H1 (cell line): ENCODE measurements around the gene SKAP1. TPM values are rescaled to one million over a fixed set of nuclear protein-coding genes. Genes with fewer than 3 reads are reported as not detected.

Experiments used
- CTCF ChIA-PET: fragments of 300-600 bp; sonication (Branson Sonifier 250); formaldehyde crosslinking; loops from one replicate; lab custom pipeline; 2021; ENCODE audit not compliant: partially characterized antibody; lab: Charles Lee
- POLR2A ChIA-PET: fragments of 300-600 bp; sonication (Branson Sonifier 250); formaldehyde crosslinking; loops from one replicate; lab custom pipeline; 2021; ENCODE audit warnings: inconsistent platforms; ENCODE audit not compliant: partially characterized antibody; lab: Charles Lee
- DNase-seq, 2 experiments: peaks; one replicate each; pipeline versions ENCODE4 v3.0.0 to v3.0.0-alpha.2; 2010 to 2022; ENCODE audit warnings: low spot score in 2 of 2, low read depth in 1 of 2, mixed read lengths in 1 of 2
- FAIRE-seq: peaks from 2 replicates; lab custom pipeline; 2011; peaks lifted over from hg19 to GRCh38; lab: Jason Lieb, UNC
- H2AFZ ChIP-seq: 2 replicates; pipeline ENCODE4 v1.8.1; 2012; ENCODE audit warnings: low read length, inconsistent platforms
- H2AK5ac ChIP-seq: 2 replicates; pipeline ENCODE4 v1.6.1; 2013; ENCODE audit warnings: low read depth, low read length
- H2BK120ac ChIP-seq: replicated peaks from 2 replicates; pipeline ENCODE3; 2013; ENCODE audit warnings: low read depth, low read length, inconsistent platforms
- H2BK12ac ChIP-seq: 2 replicates; pipeline ENCODE4 v1.6.1; 2013; ENCODE audit warnings: low read depth, low read length
- H2BK15ac ChIP-seq: 2 replicates; pipeline ENCODE4 v1.6.1; 2013; ENCODE audit warnings: low read length
- H2BK20ac ChIP-seq: 2 replicates; pipeline ENCODE4 v1.6.1; 2013; ENCODE audit warnings: low read length
- H2BK5ac ChIP-seq: 2 replicates; pipeline ENCODE4 v1.6.1; 2013; ENCODE audit warnings: low read depth, low read length
- H3K14ac ChIP-seq: 2 replicates; pipeline ENCODE4 v1.6.1; 2013; ENCODE audit warnings: inconsistent platforms; ENCODE audit not compliant: insufficient read length
- H3K18ac ChIP-seq: 2 replicates; pipeline ENCODE4 v1.6.1; 2013; ENCODE audit warnings: low read length; ENCODE audit errors: extremely low read depth
- H3K23ac ChIP-seq: 2 replicates; pipeline ENCODE4 v1.6.1; 2013; ENCODE audit warnings: inconsistent platforms; ENCODE audit not compliant: insufficient read length
- H3K23me2 ChIP-seq: 2 replicates; pipeline ENCODE4 v1.6.1; 2013; ENCODE audit warnings: low read depth, low read length
- H3K27ac ChIP-seq: 2 replicates; pipeline ENCODE4 v1.6.1; 2011; ENCODE audit warnings: low read depth, low read length, inconsistent platforms
- H3K27me3 ChIP-seq, 4 experiments: replicated peaks in 1 of 4; 1 replicate in 1 of 4; 2 replicates in 3 of 4; pipeline versions ENCODE4 v1.6.1 to v1.8.1; 2011 to 2013; ENCODE audit warnings: low read length in 3 of 4, mild to moderate bottlenecking in 3 of 4, inconsistent platforms in 2 of 4, mixed read lengths in 2 of 4, moderate library complexity in 1 of 4; ENCODE audit not compliant: control insufficient read depth in 3 of 4, insufficient read depth in 3 of 4; ENCODE audit errors: extremely low read depth in 1 of 4
- H3K36me3 ChIP-seq, 4 experiments: 2 replicates each; pipeline versions ENCODE4 v1.6.1 to v1.8.1; 2011 to 2013; ENCODE audit warnings: mild to moderate bottlenecking in 4 of 4, low read length in 3 of 4, moderate library complexity in 2 of 4, control low read depth in 1 of 4, inconsistent platforms in 1 of 4; ENCODE audit not compliant: insufficient read depth in 4 of 4, control insufficient read depth in 2 of 4
- H3K4ac ChIP-seq: replicated peaks from 2 replicates; pipeline ENCODE3; 2013; ENCODE audit warnings: low read length, low read depth, mixed read lengths, inconsistent platforms; ENCODE audit not compliant: insufficient read length
- H3K4me1 ChIP-seq, 4 experiments: replicated peaks in 1 of 4; 1 replicate in 1 of 4; 2 replicates in 3 of 4; pipeline versions ENCODE4 v1.6.1 to v1.8.1; 2011 to 2013; ENCODE audit warnings: low read length in 3 of 4, inconsistent platforms in 2 of 4, mixed read lengths in 1 of 4; ENCODE audit not compliant: insufficient read depth in 4 of 4, control insufficient read depth in 3 of 4
- H3K4me2 ChIP-seq, 2 experiments: 2 replicates each; pipeline versions ENCODE4 v1.6.1 to v1.8.1; 2011 to 2013; ENCODE audit warnings: low read depth in 2 of 2, low read length in 2 of 2, control low read depth in 1 of 2, inconsistent platforms in 1 of 2, mild to moderate bottlenecking in 1 of 2; ENCODE audit not compliant: insufficient read depth in 1 of 2
- H3K4me3 ChIP-seq, 4 experiments: fragments of 200-600, 300-600 bp in 1 of 4; sonication (generic), shearing (Covaris generic), sonication (Bioruptor Twin) in 1 of 4; 2 replicates each; pipeline versions ENCODE4 v1.5.1 to v1.8.1; 2011 to 2016; ENCODE audit warnings: low read length in 4 of 4, low read depth in 3 of 4, control low read depth in 2 of 4, inconsistent platforms in 2 of 4, mild to moderate bottlenecking in 2 of 4, mixed read lengths in 1 of 4, moderate library complexity in 1 of 4; ENCODE audit not compliant: insufficient read depth in 2 of 4; ENCODE audit errors: extremely low read depth in 1 of 4
- H3K56ac ChIP-seq: replicated peaks from 2 replicates; pipeline ENCODE3; 2013; ENCODE audit warnings: low read depth, mild to moderate bottlenecking, mixed read lengths, low read length, inconsistent platforms; ENCODE audit not compliant: insufficient read length
- H3K79me1 ChIP-seq: 2 replicates; pipeline ENCODE4 v1.6.1; 2013; ENCODE audit warnings: low read depth, low read length, control low read depth
- H3K79me2 ChIP-seq, 2 experiments: 2 replicates each; pipeline versions ENCODE4 v1.6.1 to v1.8.1; 2012 to 2013; ENCODE audit warnings: low read length in 2 of 2, mild to moderate bottlenecking in 2 of 2, inconsistent platforms in 1 of 2; ENCODE audit not compliant: insufficient read depth in 2 of 2, control insufficient read depth in 1 of 2
- H3K9ac ChIP-seq, 4 experiments: replicated peaks in 1 of 4; 1 replicate in 1 of 4; 2 replicates in 3 of 4; pipeline versions ENCODE4 v1.6.1 to v1.8.1; 2011 to 2013; ENCODE audit warnings: low read depth in 3 of 4, low read length in 3 of 4, control low read depth in 2 of 4, mild to moderate bottlenecking in 2 of 4, moderate library complexity in 2 of 4, inconsistent platforms in 1 of 4; ENCODE audit errors: extremely low read depth in 1 of 4
- H3K9me3 ChIP-seq, 2 experiments: 2 replicates each; pipeline versions ENCODE4 v1.6.1 to v1.8.1; 2012 to 2013; ENCODE audit warnings: mild to moderate bottlenecking in 2 of 2, moderate library complexity in 2 of 2, control low read depth in 1 of 2, inconsistent platforms in 1 of 2, low read depth in 1 of 2, low read length in 1 of 2, mixed read lengths in 1 of 2; ENCODE audit not compliant: insufficient read depth in 2 of 2
- H4K20me1 ChIP-seq, 2 experiments: replicated peaks in 1 of 2; 2 replicates each; pipeline versions ENCODE3 to v1.8.1; 2011 to 2013; ENCODE audit warnings: inconsistent platforms in 2 of 2, low read length in 2 of 2, mild to moderate bottlenecking in 1 of 2; ENCODE audit not compliant: insufficient read depth in 2 of 2, control insufficient read depth in 1 of 2
- H4K5ac ChIP-seq: 2 replicates; pipeline ENCODE4 v1.6.1; 2013; ENCODE audit warnings: low read length, low read depth, mixed read lengths, inconsistent platforms; ENCODE audit not compliant: insufficient read length
- H4K8ac ChIP-seq: 2 replicates; pipeline ENCODE4 v1.8.0; 2013; ENCODE audit warnings: mild to moderate bottlenecking, moderate library complexity, low read length, inconsistent platforms; ENCODE audit not compliant: insufficient read depth; ENCODE audit errors: extremely low read depth
- H4K91ac ChIP-seq: replicated peaks from 2 replicates; pipeline ENCODE3; 2013; ENCODE audit warnings: low read length, mixed read lengths, inconsistent platforms; ENCODE audit not compliant: insufficient read length
- BACH1 ChIP-seq: IDR thresholded peaks from 2 replicates; pipeline ENCODE4 v1.6.1; 2012; ENCODE audit warnings: low read length, improper control_type of control experiment
- YY1 ChIP-seq: IDR thresholded peaks from 2 replicates; pipeline ENCODE4 v1.6.1; 2011; ENCODE audit warnings: low read depth, mild to moderate bottlenecking, low read length
- WGBS, 2 experiments: shearing (Covaris generic) in 1 of 2; methylation state at CpG; one replicate each; pipeline versions ENCODE4 v1.1.6 to v1.1.7; 2013 to 2015; ENCODE audit warnings: low lambda C conversion rate in 2 of 2, mixed read lengths in 2 of 2, inconsistent platforms in 1 of 2, low coverage in 1 of 2, missing lambda C conversion rate in 1 of 2; ENCODE audit not compliant: insufficient replicate concordance in 2 of 2, insufficient coverage in 1 of 2, insufficient read length in 1 of 2; ENCODE audit errors: extremely low coverage in 1 of 2, missing lambda C conversion rate in 1 of 2; 5-methylcytosine and 5-hydroxymethylcytosine counted together
- polyA plus RNA-seq, 7 experiments: library from polyadenylated mRNA; depleted of rRNA in 3 of 7; stranded (reverse) in 5 of 7; unstranded in 2 of 7; fragments of >200 nt in 5 of 7; fragments of 200-250 nt in 2 of 7; gene quantifications; 1 replicate in 5 of 7; 2 replicates in 1 of 7; 4 replicates in 1 of 7; pipeline versions ENCODE4 v1.2.1 to v1.2.3, GENCODE V29; 2011 to 2013; ENCODE audit warnings: missing spikeins in 2 of 7, mixed read lengths in 2 of 7
- total RNA-seq: library from RNA; stranded (reverse); fragmentation: NEBNext Ultra II Directional; extraction: Animal tissue kit (Norgen Biotek cat#: 25700); gene quantifications from 2 replicates; pipeline ENCODE4 v1.2.1, GENCODE V29; 2021

Gene SKAP1
- total and polyA plus RNA-seq, 2 of the 8 experiments (the other 6 are each of a cell fraction or from before 2014, with no cell fraction given), result not detected

DNA sequence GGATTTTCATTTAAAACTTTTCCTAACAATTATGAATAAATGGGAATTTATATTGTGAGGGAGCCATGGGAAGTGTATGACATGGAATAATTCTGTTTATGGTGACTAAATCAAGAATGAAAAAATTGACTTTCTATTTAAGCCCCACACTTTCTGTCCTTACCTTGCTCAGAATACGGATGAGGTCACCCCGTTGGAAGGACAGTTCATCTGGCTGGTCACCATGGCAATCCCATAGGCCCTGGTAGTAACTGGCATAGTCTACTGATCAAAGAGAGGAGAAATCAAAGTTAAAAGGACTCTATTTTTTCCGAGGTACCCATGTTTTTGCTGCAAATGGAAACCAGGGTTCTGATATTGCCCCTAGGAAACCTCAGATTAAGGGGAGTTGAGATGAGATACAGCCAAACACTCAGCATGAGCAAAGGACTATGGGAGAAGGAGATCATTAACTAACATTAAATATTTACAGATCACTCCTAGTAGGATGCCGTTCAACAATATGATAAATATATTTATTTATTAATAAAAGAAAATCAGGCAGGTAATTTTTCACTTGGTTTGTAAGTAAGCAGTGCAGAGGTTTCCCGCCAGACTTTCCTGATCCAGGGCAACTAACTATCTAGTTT, 267.6 kb downstream of the SKAP1 start:
- no peak overlapping the region for H2AFZ ChIP-seq
- no peak overlapping the region for H4K5ac ChIP-seq
- H2BK12ac ChIP-seq, result no peak overlapping the region
- H3K36me3 ChIP-seq, result no peaks in the 10 kb centered on the region
- no peak overlapping the region for H2BK120ac ChIP-seq
- ChIA-PET POLR2A (interaction anchor here (1.3 to 2.0 kb wide), 3 partner anchors 15 to 114 kb away, joined by 3 to 5 read pairs (median 4); partner anchors contain the start of gene NFE2L1), CTCF (interaction anchor here (0.8 to 1.7 kb wide), 4 partner anchors 12 to 182 kb away, joined by 3 to 5 read pairs (median 3); no protein-coding TSS in a partner anchor)
- no peak for TF ChIP-seq YY1
- TF ChIP-seq BACH1, result no peak
- H3K79me2 ChIP-seq, result no peaks in the 10 kb centered on the region
- FAIRE-seq, result no peak
- no peak overlapping the region for H3K9ac ChIP-seq
- no peak overlapping the region for H2BK20ac ChIP-seq
- H3K4me3 ChIP-seq, result no peak overlapping the region
- H2BK5ac ChIP-seq, result no peak overlapping the region
- H2BK15ac ChIP-seq, result no peak overlapping the region
- no peak overlapping the region for H4K91ac ChIP-seq
- H3K23ac ChIP-seq, result no peak overlapping the region
- no peak overlapping the region for H3K14ac ChIP-seq
- no peak for DNase-seq
- H3K9me3 ChIP-seq, result no peaks in the 10 kb centered on the region
- H3K4me2 ChIP-seq, result no peak overlapping the region
- peaks cover 4 to 26% (median 21%) of the 10 kb centered on the region in 4 experiments; a peak in 5 of 7 replicates for H3K27me3 ChIP-seq
- no peaks in the 10 kb centered on the region for H3K23me2 ChIP-seq
- no peak overlapping the region for H3K4ac ChIP-seq
- peaks cover 4 to 24% (median 15%) of the 10 kb centered on the region in 4 experiments; a peak in 6 of 7 replicates for H3K4me1 ChIP-seq
- no peak overlapping the region for H3K27ac ChIP-seq
- no peaks in the 10 kb centered on the region for H3K79me1 ChIP-seq
- WGBS, 2 experiments, result 77% methylated on average over 5 of the region's 5 CpGs; no CpG with 5 or more reads in 1 of the 2 experiments
- H4K8ac ChIP-seq, result no peak overlapping the region
- H2AK5ac ChIP-seq, result no peak overlapping the region
- no peak overlapping the region for H3K18ac ChIP-seq
- H3K56ac ChIP-seq, result no peak overlapping the region
- no peaks in the 10 kb centered on the region for H4K20me1 ChIP-seq
